ENCODE measurements around the gene GNB1L.
"Not testable (repeated sequence)": the region's sequence is repeated elsewhere in the genome, so short reads cannot be mapped to it uniquely, and the experiment has no call there.

GNB1L gene

DNA sequence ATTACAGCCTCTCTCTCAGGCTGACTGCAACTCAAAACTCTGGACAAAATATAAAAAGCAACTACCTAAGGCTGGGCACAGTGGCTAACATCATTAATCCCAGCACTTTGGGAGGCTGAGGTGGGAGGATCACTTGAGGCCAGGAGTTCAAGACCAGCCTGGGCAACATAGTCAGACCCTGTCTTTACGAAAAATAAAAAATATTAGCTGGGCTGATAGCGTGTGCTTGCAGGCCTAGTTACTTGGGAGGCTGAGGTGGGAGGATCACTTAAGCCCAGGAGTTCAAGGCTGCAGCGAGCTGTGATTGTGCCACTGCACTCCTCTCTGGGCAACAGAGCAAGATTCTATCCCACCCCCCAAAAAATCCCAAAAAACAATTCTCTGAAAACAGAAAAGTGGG lies 22.7 kb downstream of the GNB1L start:
- not testable (repeated sequence) for H4K91ac ChIP-seq (ENCODE audit: low read length); H3K14ac ChIP-seq (ENCODE audit: low read length in 2 of 2); H3K9ac ChIP-seq (ENCODE audit: low read length); H3K4me1 ChIP-seq (ENCODE audit: control insufficient read depth, insufficient read depth, low read depth, low read length); H2AK5ac ChIP-seq (ENCODE audit: low read length, severe bottlenecking); H3K9me3 ChIP-seq (ENCODE audit: control insufficient read depth, low read length); DNase-seq; H3K36me3 ChIP-seq (ENCODE audit: control insufficient read depth in 1 of 2, insufficient read depth in 2 of 2, low read depth in 1 of 2, low read length in 2 of 2); H3K18ac ChIP-seq (ENCODE audit: low read depth in 1 of 2, low read length in 2 of 2); H3K4me3 ChIP-seq (ENCODE audit: insufficient read depth in 1 of 2, low read depth in 1 of 2, low read length in 2 of 2); H3K4ac ChIP-seq (ENCODE audit: low read depth in 1 of 2, low read length in 2 of 2); H2BK12ac ChIP-seq (ENCODE audit: low read length in 2 of 2); H3K27ac ChIP-seq (ENCODE audit: low read length, poor library complexity, severe bottlenecking); H3K27me3 ChIP-seq (ENCODE audit: control insufficient read depth in 1 of 2, insufficient read depth in 1 of 2, low read length in 2 of 2); H2BK120ac ChIP-seq (ENCODE audit: low read depth, low read length); H3K23ac ChIP-seq (ENCODE audit: low read length in 2 of 2); H2BK15ac ChIP-seq (ENCODE audit: low read depth, poor library complexity, severe bottlenecking); H4K8ac ChIP-seq (ENCODE audit: low read length); H2BK5ac ChIP-seq (ENCODE audit: low read depth, low read length, poor library complexity, severe bottlenecking); H3K4me2 ChIP-seq (ENCODE audit: low read length, poor library complexity, severe bottlenecking); H2AFZ ChIP-seq (ENCODE audit: low read depth, low read length)
- WGBS: 80% methylated on average over 2 of the region's 3 CpGs
- peaks cover 13% of the 10 kb centered on the region for H3K79me1 ChIP-seq (replicated peaks; ENCODE audit: low read length, poor library complexity, severe bottlenecking)

DNA sequence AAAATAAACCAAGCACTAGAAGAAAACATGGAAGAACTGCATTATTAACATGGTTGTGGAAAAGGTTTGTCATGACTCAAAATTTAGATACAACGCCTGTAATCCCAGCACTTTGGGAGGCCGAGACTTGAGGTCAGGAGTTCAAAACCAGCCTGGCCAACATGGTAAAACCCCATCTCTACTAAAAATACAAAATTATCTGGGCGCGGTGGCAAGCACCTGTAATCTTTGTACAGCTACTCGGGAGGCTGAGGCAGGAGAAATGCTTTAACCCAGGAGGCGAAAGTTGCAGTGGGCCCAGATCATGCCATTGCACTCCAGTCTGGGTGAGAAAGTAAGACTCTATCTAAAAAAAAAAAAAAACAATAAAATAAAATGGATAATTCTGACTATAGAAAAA lies 23.7 kb downstream of the GNB1L start:
- H2BK5ac ChIP-seq (ENCODE audit: low read depth, low read length, poor library complexity, severe bottlenecking): no peak overlapping the region
- no peak overlapping the region for H3K23ac ChIP-seq (ENCODE audit: low read length in 2 of 2)
- H2AK5ac ChIP-seq (ENCODE audit: low read length, severe bottlenecking): no peak overlapping the region
- no peak overlapping the region for H2BK120ac ChIP-seq (ENCODE audit: low read depth, low read length)
- H2BK12ac ChIP-seq (ENCODE audit: low read length in 2 of 2): no peak overlapping the region
- H3K4ac ChIP-seq (ENCODE audit: low read depth in 1 of 2, low read length in 2 of 2): no peak overlapping the region
- no peak overlapping the region for H2AFZ ChIP-seq (ENCODE audit: low read depth, low read length)
- H4K8ac ChIP-seq (ENCODE audit: low read length): no peak overlapping the region
- H3K14ac ChIP-seq (ENCODE audit: low read length in 2 of 2): no peak overlapping the region
- WGBS: 97% methylated on average over 6 of the region's 6 CpGs
- no peaks in the 10 kb centered on the region for H3K36me3 ChIP-seq (ENCODE audit: control insufficient read depth in 1 of 2, insufficient read depth in 2 of 2, low read depth in 1 of 2, low read length in 2 of 2)
- H3K4me1 ChIP-seq (ENCODE audit: control insufficient read depth, insufficient read depth, low read depth, low read length): no peaks in the 10 kb centered on the region
- no peak overlapping the region for H3K9ac ChIP-seq (ENCODE audit: low read length)
- no peak overlapping the region for H3K18ac ChIP-seq (ENCODE audit: low read depth in 1 of 2, low read length in 2 of 2)
- DNase-seq: no peak
- H3K4me3 ChIP-seq (ENCODE audit: insufficient read depth in 1 of 2, low read depth in 1 of 2, low read length in 2 of 2): no peak overlapping the region
- H2BK15ac ChIP-seq (ENCODE audit: low read depth, poor library complexity, severe bottlenecking): no peak overlapping the region
- no peaks in the 10 kb centered on the region for H3K9me3 ChIP-seq (ENCODE audit: control insufficient read depth, low read length)
- peaks cover 14% of the 10 kb centered on the region for H3K79me1 ChIP-seq (replicated peaks; ENCODE audit: low read length, poor library complexity, severe bottlenecking)
- H3K27ac ChIP-seq (ENCODE audit: low read length, poor library complexity, severe bottlenecking): no peak overlapping the region
- H3K27me3 ChIP-seq (ENCODE audit: control insufficient read depth in 1 of 2, insufficient read depth in 1 of 2, low read length in 2 of 2): no peaks in the 10 kb centered on the region
- no peak overlapping the region for H4K91ac ChIP-seq (ENCODE audit: low read length)
- no peak overlapping the region for H3K4me2 ChIP-seq (ENCODE audit: low read length, poor library complexity, severe bottlenecking)

DNA sequence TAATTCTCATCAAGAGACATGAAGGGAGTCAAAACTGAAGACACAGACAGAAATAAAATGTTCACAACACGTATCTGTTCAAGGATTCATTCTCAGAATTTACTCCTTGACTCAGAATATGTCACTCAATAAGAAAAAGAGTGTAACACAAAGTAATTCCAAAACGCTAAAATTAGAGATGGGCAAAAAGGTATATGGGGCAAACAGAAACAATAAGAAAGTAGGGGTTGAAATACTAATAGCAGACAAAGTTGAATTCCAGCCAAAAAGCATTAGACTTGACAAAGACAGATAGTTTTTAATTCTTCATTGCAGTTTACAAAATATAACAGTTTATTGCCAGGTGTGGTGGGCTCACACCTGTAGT lies 26.7 kb downstream of the GNB1L start:
- Histone ChIP-seq H3K4me1 (ENCODE audit: control insufficient read depth, insufficient read depth, low read depth, low read length) (peaks cover 3% of the 10 kb centered on the region), H3K4me3 (ENCODE audit: insufficient read depth in 1 of 2, low read depth in 1 of 2, low read length in 2 of 2) (no peak overlapping the region), H2BK5ac (ENCODE audit: low read depth, low read length, poor library complexity, severe bottlenecking) (no peak overlapping the region), H3K79me1 (replicated peaks; ENCODE audit: low read length, poor library complexity, severe bottlenecking) (peaks cover 26% of the 10 kb centered on the region), H3K36me3 (ENCODE audit: control insufficient read depth in 1 of 2, insufficient read depth in 2 of 2, low read depth in 1 of 2, low read length in 2 of 2) (no peaks in the 10 kb centered on the region), H3K18ac (ENCODE audit: low read depth in 1 of 2, low read length in 2 of 2) (no peak overlapping the region), H2BK15ac (ENCODE audit: low read depth, poor library complexity, severe bottlenecking) (no peak overlapping the region), H4K8ac (ENCODE audit: low read length) (no peak overlapping the region), H3K14ac (ENCODE audit: low read length in 2 of 2) (no peak overlapping the region), H3K27ac (ENCODE audit: low read length, poor library complexity, severe bottlenecking) (no peak overlapping the region), H3K4me2 (ENCODE audit: low read length, poor library complexity, severe bottlenecking) (no peak overlapping the region), H4K91ac (ENCODE audit: low read length) (no peak overlapping the region), H3K23ac (ENCODE audit: low read length in 2 of 2) (no peak overlapping the region), H2AFZ (ENCODE audit: low read depth, low read length) (no peak overlapping the region), H3K27me3 (ENCODE audit: control insufficient read depth in 1 of 2, insufficient read depth in 1 of 2, low read length in 2 of 2) (no peaks in the 10 kb centered on the region), H3K4ac (ENCODE audit: low read depth in 1 of 2, low read length in 2 of 2) (no peak overlapping the region), H3K9me3 (ENCODE audit: control insufficient read depth, low read length) (no peaks in the 10 kb centered on the region), H2BK120ac (ENCODE audit: low read depth, low read length) (no peak overlapping the region), H2AK5ac (ENCODE audit: low read length, severe bottlenecking) (no peak overlapping the region), H3K9ac (ENCODE audit: low read length) (no peak overlapping the region), H2BK12ac (ENCODE audit: low read length in 2 of 2) (no peak overlapping the region)
- WGBS: 88% methylated on average over 1 of the region's 2 CpGs
- no peak for DNase-seq

GRCh38 chr22:19827341-19828034 lies 27.2 kb downstream of the GNB1L start:
- Histone ChIP-seq H3K27me3 (ENCODE audit: control insufficient read depth in 1 of 2, insufficient read depth in 1 of 2, low read length in 2 of 2) (no peaks in the 10 kb centered on the region), H3K4me3 (ENCODE audit: insufficient read depth in 1 of 2, low read depth in 1 of 2, low read length in 2 of 2) (no peak overlapping the region), H2BK120ac (ENCODE audit: low read depth, low read length) (no peak overlapping the region), H2BK12ac (ENCODE audit: low read length in 2 of 2) (no peak overlapping the region), H3K79me1 (replicated peaks; ENCODE audit: low read length, poor library complexity, severe bottlenecking) (peaks cover 27% of the 10 kb centered on the region), H3K4ac (ENCODE audit: low read depth in 1 of 2, low read length in 2 of 2) (no peak overlapping the region), H3K4me2 (ENCODE audit: low read length, poor library complexity, severe bottlenecking) (no peak overlapping the region), H3K4me1 (ENCODE audit: control insufficient read depth, insufficient read depth, low read depth, low read length) (peaks cover 3% of the 10 kb centered on the region), H3K9ac (ENCODE audit: low read length) (no peak overlapping the region), H2AFZ (ENCODE audit: low read depth, low read length) (no peak overlapping the region), H3K18ac (ENCODE audit: low read depth in 1 of 2, low read length in 2 of 2) (no peak overlapping the region), H3K9me3 (ENCODE audit: control insufficient read depth, low read length) (no peaks in the 10 kb centered on the region), H3K27ac (ENCODE audit: low read length, poor library complexity, severe bottlenecking) (no peak overlapping the region), H4K8ac (ENCODE audit: low read length) (no peak overlapping the region), H3K36me3 (ENCODE audit: control insufficient read depth in 1 of 2, insufficient read depth in 2 of 2, low read depth in 1 of 2, low read length in 2 of 2) (no peaks in the 10 kb centered on the region), H2BK5ac (ENCODE audit: low read depth, low read length, poor library complexity, severe bottlenecking) (no peak overlapping the region), H2AK5ac (ENCODE audit: low read length, severe bottlenecking) (no peak overlapping the region), H3K23ac (ENCODE audit: low read length in 2 of 2) (no peak overlapping the region), H3K14ac (ENCODE audit: low read length in 2 of 2) (no peak overlapping the region), H2BK15ac (ENCODE audit: low read depth, poor library complexity, severe bottlenecking) (no peak overlapping the region), H4K91ac (ENCODE audit: low read length) (no peak overlapping the region)
- no peak for DNase-seq
- 78% methylated on average over 9 of the region's 10 CpGs for whole genome bisulfite sequencing
